Stimulated activated CD4-positive, alpha-beta T cell treated with anti-CD3 and anti-CD28 coated beads, Interleukin-15, amount 100 ng/mL, for 1 hour (primary cell): Measurements from ENCODE around the gene OR13C4.
"Not testable (repeated sequence)": the region's sequence is repeated elsewhere in the genome, so short reads cannot be mapped to it uniquely, and the experiment has no call there.

Experiments used
- DNase-seq, 2 donors: peaks; one replicate each; pipeline ENCODE4 v3.0.0-alpha.2; 2020; ENCODE audit warnings: low read depth in 1 of 2, low spot score in 1 of 2

Gene OR13C4

GRCh38 chr9:104527109-104527508, at the start of gene OR13C4:
TSS of gene OR13C4 (minus strand) at chr9:104527209. CDS start at chr9:104527209, 0 bp downstream.
- DNase-seq, result no peak

DNA sequence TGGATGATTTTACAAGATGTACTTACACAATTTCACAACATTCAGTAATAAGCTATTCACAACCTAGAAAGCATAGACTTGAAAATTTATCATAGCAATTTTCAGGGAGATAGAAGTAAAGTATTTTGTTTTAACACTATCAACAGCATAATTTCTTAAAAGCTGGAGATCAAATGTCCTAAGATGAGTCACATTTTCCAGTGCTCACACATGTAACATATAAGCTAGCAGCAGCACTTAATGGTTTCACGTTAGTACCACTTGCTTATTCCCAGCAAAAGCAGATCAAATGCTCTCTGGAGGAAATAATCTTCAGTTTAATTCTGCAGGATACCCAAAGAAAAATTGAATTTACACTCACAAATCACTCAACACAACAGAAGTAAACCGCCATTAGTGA, 48.4 kb upstream of the OR13C4 start:
- DNase-seq, result no peak

GRCh38 chr9:104572612-104573011, 45.6 kb upstream of the OR13C4 start:
- DNase-seq, result no peak

DNA sequence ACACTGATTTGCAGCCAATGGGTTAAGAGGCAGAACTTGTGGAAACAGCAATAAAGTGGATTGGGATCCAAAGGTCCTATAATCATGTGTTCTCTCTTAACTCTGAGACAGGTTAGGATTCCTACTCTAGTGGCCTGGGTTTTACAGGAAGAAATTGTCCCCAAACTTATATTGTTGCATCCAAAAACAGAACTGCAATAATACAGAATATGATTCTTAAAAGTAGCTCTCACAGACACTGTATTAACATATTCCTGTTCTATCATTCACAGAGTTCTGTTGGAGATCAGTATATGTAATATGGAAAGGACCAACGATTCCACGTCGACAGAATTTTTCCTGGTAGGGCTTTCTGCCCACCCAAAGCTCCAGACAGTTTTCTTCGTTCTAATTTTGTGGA, 41.9 kb upstream of the OR13C4 start, which contains the start of gene OR13C8:
OR13C8 (plus strand) TSS at position 301 of the 400 bp plus-strand sequence; CDS start at position 301, 0 bp downstream.
- DNase-seq, result no peak

- DNase-seq, result no peak
Measured at GRCh38 chr9:104564358-104564757, 37.3 kb upstream of the OR13C4 start.

DNA sequence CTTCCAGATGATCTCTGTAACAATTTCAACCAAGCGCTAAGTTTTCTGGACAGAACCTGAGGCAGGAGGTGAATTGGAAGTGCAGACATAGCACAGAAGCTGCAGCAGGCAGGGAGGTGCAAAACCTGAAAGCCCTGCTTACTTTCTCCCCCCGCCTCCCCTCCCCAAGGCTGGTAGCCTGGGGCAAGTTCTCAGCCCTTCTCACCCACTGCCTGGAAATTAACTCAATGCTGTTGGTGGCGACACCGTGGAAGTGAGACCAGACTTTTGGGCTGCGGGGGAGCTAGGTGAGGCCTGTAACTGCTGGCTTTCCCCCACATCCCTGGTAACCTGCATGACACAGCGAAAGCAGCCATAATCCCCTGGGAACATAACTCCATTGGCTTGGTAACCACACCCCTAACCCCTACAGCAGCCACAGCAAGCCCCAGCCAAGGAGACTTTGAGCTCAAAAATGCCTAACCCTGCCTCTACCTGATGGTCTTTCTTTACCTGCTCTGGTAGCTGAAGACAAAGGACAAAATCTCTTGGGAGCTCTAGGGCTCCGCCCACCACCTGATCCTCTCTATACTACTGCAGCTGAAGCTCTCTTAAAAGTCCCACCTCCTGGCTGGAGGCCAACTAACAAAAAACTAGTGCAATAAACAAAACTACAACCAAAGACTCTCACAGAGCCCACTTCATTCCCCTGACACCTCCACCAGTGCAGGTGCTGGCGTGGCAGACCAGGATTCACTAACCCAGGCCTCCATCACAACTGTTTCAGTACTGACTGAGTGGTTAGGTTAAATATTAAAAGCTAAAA, 30.0 kb upstream of the OR13C4 start:
- no peak for DNase-seq

DNA sequence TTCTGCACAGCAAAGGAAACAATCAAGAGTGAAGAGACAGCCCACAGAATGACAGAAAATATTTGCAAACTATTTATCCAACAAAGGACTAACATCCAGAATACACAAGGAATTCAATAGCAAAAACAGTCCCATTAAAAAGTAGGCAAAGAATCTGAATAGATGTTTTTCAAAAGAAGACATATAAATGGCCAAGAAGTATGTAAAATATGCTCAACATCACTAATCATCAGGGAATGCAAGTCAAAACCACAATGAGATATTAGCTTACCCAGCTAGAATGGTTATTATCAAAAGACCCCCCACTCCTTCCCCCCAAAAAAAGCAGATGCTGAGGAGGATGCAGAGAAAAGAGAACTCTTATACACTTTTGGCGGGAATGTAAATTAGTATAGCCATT, 28.5 kb upstream of the OR13C4 start:
- no peak for DNase-seq

- no peak for DNase-seq
Measured at GRCh38 chr9:104553261-104553660, 26.3 kb upstream of the OR13C4 start.

DNA sequence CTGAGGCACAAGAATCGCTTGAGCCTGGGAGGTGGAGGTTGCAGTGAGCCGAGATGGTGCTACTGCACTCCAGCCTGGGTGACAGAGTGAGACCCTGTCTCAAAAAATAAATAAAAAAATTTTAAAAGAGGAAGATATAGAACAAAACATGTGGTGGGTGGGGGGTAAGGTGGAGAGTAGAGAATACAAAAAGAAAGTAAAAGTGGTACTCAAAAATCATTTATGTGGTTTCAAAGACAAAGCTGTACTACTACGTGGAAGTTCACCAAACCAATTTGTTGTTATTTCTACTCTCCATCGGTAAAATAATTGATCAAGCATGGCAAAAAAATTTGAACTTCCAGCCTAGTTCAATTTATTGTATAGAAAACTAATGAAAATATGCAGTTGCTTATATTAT, 17.6 kb upstream of the OR13C4 start:
- no peak for DNase-seq

- no peak for DNase-seq
Measured at GRCh38 chr9:104539275-104539674, 12.3 kb upstream of the OR13C4 start.

DNA sequence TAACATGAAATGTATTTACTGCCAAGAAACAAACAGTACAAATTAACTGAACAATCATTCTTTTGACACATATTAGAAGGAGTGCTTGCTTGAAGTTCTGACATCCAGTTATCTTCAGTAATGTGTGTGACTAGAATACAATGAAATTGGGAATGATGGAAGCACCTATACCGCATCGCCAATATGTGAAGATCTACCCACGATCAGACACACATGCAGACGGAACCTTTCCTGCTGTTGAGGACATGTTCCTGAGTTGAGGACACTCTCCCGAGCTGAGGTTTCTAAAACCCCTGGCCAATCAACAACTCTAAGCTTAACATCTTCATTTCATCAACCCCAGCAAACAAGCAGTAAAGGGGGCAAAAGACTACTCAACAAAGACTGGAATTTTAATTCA, 9.7 kb upstream of the OR13C4 start, which contains the start of gene OR13C3:
OR13C3 (minus strand) TSS at position 101 of the 400 bp plus-strand sequence. CDS start 133 bp downstream, outside the sequence.
- no peak for DNase-seq

- DNase-seq, result not testable (repeated sequence)
Measured at GRCh38 chr9:104520241-104520640, 6.8 kb downstream of the OR13C4 start.

DNA sequence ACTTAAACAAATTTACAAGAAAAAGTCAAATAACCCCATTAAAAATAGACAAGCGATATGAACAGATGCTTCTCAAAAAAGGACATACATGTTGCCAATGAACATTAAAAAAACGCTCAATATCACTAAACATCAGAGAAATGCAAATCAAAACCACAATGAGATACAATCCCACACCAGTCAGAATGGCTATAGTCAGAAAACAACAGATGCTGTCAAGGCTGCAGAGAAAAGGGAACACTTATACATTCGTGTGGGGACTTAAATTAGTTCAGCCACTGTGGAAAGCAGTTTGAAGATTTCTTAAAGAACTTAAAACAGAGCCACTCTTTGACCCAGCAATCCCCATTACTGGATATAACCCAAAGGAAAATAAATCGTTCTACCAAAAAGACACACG, 12.1 kb downstream of the OR13C4 start:
- DNase-seq, result no peak

- DNase-seq, result no peak
Measured at GRCh38 chr9:104506565-104506964, 20.4 kb downstream of the OR13C4 start.

- no peak for DNase-seq
Measured at GRCh38 chr9:104503963-104504362, 23.0 kb downstream of the OR13C4 start, which contains the start of gene OR13F1. TSS of gene OR13F1 (plus strand) at chr9:104504263. CDS start at chr9:104504263, 0 bp downstream.

- DNase-seq, result no peak
Measured at GRCh38 chr9:104503440-104503839, 23.6 kb downstream of the OR13C4 start.

DNA sequence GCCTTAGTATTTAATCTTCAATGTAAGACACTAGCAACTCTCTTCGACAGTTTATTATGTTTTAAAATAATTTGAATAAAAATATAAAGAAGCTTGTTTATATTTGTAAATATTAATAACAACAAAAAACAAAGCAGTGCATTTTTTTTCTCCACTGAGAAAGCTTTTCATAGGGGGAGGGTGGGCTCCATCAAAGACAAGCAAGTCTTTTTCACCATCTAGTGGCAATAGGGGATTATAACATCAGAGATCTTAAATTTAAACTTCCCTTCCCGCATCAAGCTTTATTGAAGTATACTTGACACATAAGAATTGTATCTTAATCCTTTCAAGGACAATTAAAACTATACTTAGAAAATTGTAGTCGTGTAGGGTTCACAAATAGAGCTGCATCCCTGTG, 32.2 kb downstream of the OR13C4 start:
- no peak for DNase-seq

DNA sequence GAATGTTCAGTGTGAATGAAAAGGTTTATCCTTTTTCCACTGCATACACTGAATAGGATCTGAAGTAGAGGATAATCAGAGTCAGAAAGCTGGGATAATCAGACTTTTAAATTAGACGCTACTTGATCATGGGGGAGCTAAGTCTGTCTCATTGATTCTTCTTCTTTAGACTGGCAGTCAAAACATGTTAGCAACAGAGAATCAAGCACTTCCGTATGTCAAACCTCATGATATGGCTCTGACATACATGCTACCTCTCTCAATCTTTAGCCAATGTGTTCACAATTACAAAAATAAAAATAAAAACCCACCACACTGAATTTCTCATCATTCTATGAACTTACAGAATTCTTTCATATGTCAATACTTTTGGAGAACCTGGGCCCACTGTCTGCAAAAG, 42.0 kb downstream of the OR13C4 start:
- DNase-seq, result no peak

GRCh38 chr9:104482921-104483570, 44.0 kb downstream of the OR13C4 start:
- DNase-seq, result no peak
